NCI-H146 (cell line): ENCODE measurements around the gene PACS2.

ENCODE experiments used
- DNase-seq: peaks from one replicate; lab custom pipeline; 2025; lab: John Stamatoyannopoulos, UW

PACS2 gene

DNA sequence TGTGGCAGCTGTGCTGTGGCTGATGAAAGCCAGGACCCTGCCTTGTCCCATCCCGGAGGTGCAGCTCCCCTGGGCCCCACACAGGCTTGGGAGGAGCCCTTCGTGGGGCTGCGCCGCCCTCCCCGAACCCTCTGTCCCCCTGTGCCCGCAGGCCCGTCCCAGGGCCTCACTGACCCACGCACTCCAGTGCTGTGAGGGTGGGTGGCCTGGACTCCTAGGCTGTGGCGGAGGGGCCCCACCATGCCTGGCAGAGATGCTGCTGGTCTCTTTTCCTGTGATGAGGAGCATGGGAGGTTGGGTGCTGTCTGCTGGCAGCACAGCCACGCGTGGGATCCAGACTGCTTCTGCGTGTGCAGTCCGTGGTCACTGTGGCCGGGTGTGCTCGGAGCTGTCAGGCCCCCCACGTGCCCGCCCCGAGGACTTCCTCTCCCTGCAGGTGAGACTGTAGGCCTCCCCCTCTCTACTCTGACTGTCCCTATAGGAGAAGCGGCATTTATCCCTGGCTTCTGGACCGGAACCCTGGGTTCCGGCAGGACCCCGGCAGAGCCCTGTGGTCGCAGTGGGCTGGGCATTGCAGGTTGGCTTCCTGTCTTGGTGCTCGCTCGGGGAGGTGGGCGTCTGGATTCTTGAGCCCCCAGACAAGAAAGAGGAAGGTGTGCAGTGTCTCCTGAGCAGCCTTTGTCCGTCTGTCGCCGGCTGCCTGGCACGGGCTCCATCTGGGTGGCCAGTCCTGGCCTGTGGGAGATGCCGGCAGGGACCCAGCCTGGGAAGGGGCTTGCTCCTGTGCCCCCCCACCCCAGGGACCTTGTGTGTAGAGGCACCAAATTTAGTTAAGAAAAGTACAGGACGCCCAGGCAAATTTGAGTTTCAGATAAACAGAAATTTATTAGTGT lies 107.4 kb downstream of the PACS2 start:
- no peak for DNase-seq

- DNase-seq, result no peak
Observed at GRCh38 chr14:105422695-105423487, 108.3 kb downstream of the PACS2 start.

- no peak for DNase-seq
Observed at GRCh38 chr14:105423488-105424195, 109.1 kb downstream of the PACS2 start.

DNA sequence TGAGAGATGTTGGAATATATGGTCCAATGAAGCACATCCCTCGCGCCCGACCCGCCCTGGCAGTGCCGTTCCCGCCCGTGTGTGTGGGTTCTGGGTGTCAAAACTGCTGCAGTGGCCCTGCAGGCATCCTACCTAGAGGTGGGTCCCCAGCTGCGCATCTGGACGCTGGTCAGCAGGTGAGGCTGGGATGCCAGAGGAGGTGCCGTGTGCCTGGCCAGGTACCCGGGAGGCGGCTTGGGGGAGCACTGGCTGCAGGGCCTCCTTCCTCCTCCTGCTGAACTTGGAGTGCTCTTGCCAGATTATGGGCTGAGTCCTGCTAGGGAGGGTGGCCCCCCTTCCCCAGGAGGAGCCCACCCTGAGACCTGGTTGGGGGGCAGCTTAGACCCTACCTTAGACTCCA lies 110.3 kb downstream of the PACS2 start:
- no peak for DNase-seq

DNA sequence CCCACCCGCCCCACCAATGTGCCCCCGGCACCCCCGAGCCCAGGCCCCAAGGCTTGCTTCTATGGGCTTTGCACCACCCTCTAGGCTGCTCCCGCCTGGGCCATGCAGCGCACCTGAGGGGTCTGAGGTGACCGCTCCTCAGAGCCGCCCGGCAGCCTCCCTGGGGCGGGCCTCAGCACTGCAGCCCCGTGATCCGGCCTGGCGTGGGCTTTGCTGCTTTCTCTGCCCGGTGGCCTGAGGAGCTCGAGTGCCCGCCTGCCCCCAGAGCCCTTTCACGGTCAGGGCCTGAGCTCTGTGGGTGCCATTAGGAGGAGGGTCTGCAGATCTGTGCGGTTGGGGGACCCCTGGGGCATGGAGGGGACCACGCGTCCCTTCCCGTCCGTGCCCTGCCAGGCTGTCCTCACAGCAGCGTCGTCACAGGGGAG lies 111.3 kb downstream of the PACS2 start:
- DNase-seq, result no peak

DNA sequence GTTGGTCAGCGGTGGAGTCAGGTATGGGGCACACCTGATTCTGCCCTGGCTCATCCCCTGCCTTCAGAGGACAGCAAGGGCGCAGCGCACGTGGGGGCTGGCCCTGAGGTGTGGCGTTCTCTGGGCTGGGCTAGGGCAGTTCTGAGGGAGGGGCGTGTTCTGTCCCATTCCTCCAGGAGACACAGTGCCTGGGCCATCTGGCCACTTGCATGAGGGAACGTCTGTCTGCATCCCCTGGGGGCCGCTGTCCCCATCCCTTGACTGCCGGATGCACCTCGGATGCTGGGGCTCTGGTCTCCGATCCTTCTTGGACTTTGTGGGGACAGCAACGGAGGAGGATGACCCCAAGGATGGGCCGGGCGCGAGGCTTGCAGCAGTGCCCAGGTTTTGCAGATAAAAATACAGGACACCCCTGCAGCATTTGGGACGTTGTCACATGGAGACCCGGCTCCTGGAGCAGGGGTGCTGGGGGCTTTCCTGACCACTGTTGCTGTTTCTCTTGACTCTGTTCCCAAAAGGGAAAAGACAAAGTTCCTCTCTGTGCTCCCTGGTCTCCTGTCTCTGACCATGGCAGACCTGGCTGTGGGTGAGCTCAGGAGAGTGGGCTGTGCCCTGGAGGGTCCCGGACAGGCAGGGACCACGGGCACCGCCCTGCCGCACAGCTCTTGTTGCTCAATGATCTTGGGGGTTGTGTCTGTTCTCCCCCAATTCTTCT lies 112.0 kb downstream of the PACS2 start:
- DNase-seq, result no peak

GRCh38 chr14:105427412-105427811 lies 112.9 kb downstream of the PACS2 start:
- DNase-seq, result no peak

- DNase-seq, result no peak
Observed at GRCh38 chr14:105427936-105428485, 113.5 kb downstream of the PACS2 start.

GRCh38 chr14:105430042-105430441 lies 115.5 kb downstream of the PACS2 start:
- no peak for DNase-seq

- no peak for DNase-seq
Observed at GRCh38 chr14:105430565-105430964, 116.0 kb downstream of the PACS2 start.

GRCh38 chr14:105431256-105431655 lies 116.7 kb downstream of the PACS2 start:
- no peak for DNase-seq

DNA sequence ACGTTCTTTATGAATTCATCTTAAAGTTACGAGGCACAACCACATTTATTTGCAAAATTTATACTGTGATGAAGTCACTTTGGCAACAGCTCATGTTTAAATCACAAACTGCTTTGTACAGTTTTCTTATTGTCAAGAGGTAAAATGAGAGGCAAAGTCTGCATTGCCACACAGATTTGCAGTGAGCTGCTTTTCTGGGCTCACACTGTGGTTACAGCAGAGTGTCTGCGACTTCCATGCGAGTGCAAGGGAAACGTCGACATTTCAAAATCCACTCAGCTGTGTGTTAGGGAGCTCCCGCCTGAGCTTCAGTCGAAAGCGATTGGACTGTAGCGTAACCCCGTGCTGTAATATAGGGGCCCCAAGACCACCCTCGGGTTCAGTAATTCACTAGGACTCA lies 118.1 kb downstream of the PACS2 start:
- DNase-seq, result no peak

DNA sequence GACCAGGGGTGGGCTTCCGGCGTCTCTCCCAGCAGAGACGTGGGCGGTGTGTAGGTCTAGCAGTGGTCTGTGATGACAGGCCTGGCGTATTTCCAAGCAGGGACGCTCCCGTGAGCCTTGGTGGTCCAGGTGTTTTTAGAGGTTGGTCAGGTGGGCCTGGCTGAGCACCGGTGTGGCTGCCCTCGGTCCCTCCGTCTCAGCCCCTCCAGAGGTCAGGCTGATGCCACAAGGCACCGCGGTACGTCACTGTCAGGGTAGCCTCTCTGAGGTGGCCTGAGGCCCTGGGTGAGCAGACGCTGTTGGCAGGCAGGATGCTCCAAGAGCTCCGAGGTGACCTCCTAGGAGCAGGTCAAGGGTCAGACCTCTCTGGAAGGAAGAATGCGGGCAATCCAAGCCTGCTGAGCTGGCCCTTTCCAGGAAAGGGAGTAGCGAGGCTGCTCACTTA lies 118.6 kb downstream of the PACS2 start:
- no peak for DNase-seq

- DNase-seq, result no peak
Observed at GRCh38 chr14:105436402-105436801, 121.9 kb downstream of the PACS2 start.

DNA sequence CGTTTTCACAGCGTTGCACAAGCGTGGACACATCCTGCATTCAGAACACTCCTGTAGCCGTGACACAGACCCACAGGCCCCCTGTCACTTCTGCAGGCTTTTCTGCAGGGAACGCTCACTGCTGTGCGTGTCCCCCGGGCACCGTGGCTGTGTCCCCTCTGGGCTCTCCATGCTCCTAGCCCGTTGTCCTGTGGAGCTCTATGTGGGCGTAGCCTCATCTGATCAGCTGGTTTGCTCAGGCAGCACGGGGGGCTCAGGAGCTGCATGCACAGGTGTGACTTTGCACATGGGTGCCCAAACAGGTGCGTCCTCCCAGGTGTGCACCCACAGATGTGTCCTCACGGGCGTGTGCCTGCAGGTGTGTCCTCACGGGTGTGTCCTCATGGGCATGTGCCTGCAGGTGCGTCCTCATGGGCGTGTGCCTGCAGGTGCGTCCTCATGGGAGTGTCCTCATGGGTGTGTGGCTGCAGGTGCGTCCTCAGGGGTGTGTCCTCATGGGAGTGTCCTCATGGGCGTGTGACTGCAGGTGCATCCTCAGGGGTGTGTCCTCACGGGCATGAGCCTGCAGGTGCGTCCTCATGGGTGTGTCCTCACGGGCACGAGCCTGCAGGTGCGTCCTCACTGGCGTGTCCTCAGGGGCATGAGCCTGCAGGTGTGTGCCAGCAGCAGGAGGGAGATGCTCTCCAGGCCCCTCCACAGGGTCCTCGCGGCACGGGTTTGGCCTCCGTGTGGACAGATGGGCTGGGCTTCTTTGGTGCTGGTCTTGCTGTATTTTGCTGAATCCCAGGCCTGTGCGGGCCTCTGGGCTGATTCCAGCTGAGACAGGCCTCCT lies 122.6 kb downstream of the PACS2 start:
- peak; percentile 94 for DNase-seq

- DNase-seq, result no peak
Observed at GRCh38 chr14:105437723-105438500, 123.4 kb downstream of the PACS2 start.

- no peak for DNase-seq
Observed at GRCh38 chr14:105439179-105439578, 124.6 kb downstream of the PACS2 start.

DNA sequence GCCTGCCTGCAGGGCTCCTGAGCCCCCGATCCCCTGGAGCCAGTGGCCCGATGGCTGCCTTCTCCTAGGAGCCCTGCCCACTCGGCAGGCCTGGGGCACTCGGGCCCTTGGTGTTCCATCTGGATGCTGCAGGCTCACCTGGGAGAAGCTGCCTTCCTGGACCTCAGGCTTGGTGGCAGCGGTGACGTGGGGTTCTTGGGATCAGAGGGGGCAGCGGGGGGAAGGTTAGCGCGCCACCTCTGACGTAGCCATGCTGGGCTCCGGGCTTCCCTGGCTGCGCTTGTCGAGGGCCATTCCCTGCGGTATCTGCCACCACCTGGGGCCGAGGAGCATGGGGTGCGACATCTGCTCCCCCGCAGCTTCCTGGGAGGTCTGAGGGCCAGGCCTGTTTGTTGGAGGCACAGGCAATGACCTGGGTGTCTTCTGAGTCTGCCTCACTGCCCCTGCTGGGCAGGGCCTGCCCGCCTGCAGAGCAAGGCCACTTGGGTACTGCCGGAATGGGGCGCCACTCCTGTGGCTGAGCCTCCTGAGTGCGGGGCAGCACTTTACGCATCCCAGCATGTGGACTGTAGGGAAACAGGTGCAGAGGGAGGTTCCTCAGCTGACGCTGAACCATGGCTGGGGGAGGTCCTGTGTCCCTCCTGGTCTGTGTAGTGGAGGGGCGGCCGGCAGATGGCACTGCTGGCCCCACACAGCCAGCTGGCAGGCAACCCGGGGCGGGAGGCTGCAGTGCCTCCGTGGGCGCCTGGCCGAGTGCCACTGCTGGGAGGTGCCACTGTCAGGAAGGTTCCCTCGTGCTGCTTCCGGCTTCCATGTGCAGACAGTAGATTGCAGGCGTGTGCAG lies 125.4 kb downstream of the PACS2 start:
- DNase-seq, result no peak

- no peak for DNase-seq
Observed at GRCh38 chr14:105440554-105440900, 126.0 kb downstream of the PACS2 start.
